Measurements from ENCODE around the gene GMDS. TPM values are rescaled to one million over a fixed set of nuclear protein-coding genes. Genes with fewer than 3 reads are reported as not detected.

The GMDS gene
- total RNA-seq, 1 donor from 2014 or later = 34.0 TPM

- peaks cover 19% of the 10 kb centered on the region for H3K4me1 Mint-ChIP-seq (ENCODE audit: low read depth)
- H3K27me3 Mint-ChIP-seq (ENCODE audit: low read depth) = no peaks in the 10 kb centered on the region
- DNase-seq (ENCODE audit: low spot score) = no peak
- no peak overlapping the region for H3K27ac Mint-ChIP-seq (ENCODE audit: unreplicated experiment)
- TF ChIP-seq CTCF (IDR thresholded peaks at IDR 0.05) = no peak
- H3K36me3 Mint-ChIP-seq (ENCODE audit: low read depth) = no peaks in the 10 kb centered on the region
- H3K9me3 Mint-ChIP-seq (ENCODE audit: low read depth) = peaks cover 8% of the 10 kb centered on the region
- no peak overlapping the region for H3K4me3 Mint-ChIP-seq (ENCODE audit: unreplicated experiment)
These were observed 63.2 kb downstream of the GMDS start for GRCh38 chr6:2182251-2182650.

DNA sequence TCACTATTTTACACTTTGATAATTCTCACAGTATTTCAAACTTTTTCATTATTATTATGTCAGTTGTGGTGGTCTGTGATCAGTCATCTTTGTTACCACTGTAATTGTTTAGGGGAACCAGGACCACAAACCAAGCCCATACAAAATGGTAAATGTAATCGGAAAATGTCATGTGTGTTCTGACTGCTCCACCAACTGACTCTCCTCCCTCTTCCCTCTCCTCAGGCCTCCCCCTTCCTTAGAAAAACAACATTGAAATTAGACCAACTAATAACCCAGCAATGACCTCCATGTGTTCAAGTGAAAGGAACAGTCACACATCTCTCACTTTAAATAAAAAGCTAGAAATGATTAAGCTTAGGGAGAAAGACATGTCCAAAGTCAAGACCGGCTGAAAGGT lies 63.8 kb downstream of the GMDS start:
- peaks cover 19% of the 10 kb centered on the region for H3K4me1 Mint-ChIP-seq (ENCODE audit: low read depth)
- H3K27me3 Mint-ChIP-seq (ENCODE audit: low read depth) = no peaks in the 10 kb centered on the region
- H3K9me3 Mint-ChIP-seq (ENCODE audit: low read depth) = peaks cover 10% of the 10 kb centered on the region
- no peak for DNase-seq (ENCODE audit: low spot score)
- TF ChIP-seq CTCF (IDR thresholded peaks at IDR 0.05) = no peak
- no peak overlapping the region for H3K4me3 Mint-ChIP-seq (ENCODE audit: unreplicated experiment)
- no peaks in the 10 kb centered on the region for H3K36me3 Mint-ChIP-seq (ENCODE audit: low read depth)
- no peak overlapping the region for H3K27ac Mint-ChIP-seq (ENCODE audit: unreplicated experiment)

DNA sequence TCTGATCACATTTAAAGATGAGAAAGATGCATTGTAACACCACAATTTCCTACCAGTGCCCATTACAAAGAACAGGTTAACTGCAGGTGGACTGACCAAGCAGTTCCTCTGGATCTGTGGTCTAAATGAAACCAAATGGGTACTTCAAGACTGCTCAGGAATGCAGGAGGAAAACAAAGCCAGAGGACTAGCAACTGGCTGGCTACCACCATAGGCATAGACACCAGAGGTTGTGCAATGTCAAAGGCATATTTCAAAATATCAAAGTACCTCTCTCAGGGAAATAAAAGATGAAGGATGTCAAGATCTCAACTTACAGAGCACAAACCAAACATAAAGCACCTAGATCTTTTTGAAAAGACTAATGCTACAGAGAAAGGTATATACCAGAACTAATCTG lies 65.5 kb downstream of the GMDS start:
- Mint-ChIP-seq H3K27ac (ENCODE audit: unreplicated experiment) (no peak overlapping the region), H3K4me1 (ENCODE audit: low read depth) (peaks cover 24% of the 10 kb centered on the region), H3K36me3 (ENCODE audit: low read depth) (no peaks in the 10 kb centered on the region), H3K9me3 (ENCODE audit: low read depth) (peaks cover 12% of the 10 kb centered on the region), H3K4me3 (ENCODE audit: unreplicated experiment) (no peak overlapping the region), H3K27me3 (ENCODE audit: low read depth) (no peaks in the 10 kb centered on the region)
- TF ChIP-seq CTCF (IDR thresholded peaks at IDR 0.05) = no peak
- no peak for DNase-seq (ENCODE audit: low spot score)

DNA sequence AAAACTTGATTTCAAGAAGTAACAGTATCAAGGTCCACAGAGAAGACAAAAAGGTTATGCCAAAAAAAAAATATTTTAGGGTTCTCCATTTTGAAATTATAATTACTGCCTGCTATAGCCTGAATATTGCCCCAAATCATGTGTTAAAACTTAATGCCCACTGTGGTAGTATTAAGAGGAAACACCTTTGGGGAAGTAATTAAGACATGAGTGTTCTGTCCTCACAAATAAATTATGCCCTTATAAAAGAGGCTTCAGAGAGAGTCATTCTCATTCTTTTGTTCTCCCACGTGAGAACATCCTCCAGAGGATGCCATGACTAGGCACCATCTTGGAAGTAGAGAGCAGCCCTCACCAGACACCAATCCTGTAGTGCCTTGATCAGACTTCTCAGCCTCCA lies 66.2 kb downstream of the GMDS start:
- Mint-ChIP-seq H3K4me3 (ENCODE audit: unreplicated experiment) (no peak overlapping the region), H3K4me1 (ENCODE audit: low read depth) (peaks cover 24% of the 10 kb centered on the region), H3K36me3 (ENCODE audit: low read depth) (no peaks in the 10 kb centered on the region), H3K27ac (ENCODE audit: unreplicated experiment) (no peak overlapping the region), H3K27me3 (ENCODE audit: low read depth) (no peaks in the 10 kb centered on the region), H3K9me3 (ENCODE audit: low read depth) (peaks cover 12% of the 10 kb centered on the region)
- no peak for DNase-seq (ENCODE audit: low spot score)
- no peak for TF ChIP-seq CTCF (IDR thresholded peaks at IDR 0.05)

GRCh38 chr6:2178125-2178524 lies 67.3 kb downstream of the GMDS start:
- no peaks in the 10 kb centered on the region for H3K36me3 Mint-ChIP-seq (ENCODE audit: low read depth)
- no peak overlapping the region for H3K27ac Mint-ChIP-seq (ENCODE audit: unreplicated experiment)

More at GRCh38 chr6:2178125-2178524, 67.3 kb downstream of the GMDS start:
- peaks cover 27% of the 10 kb centered on the region for H3K4me1 Mint-ChIP-seq (ENCODE audit: low read depth)
- peaks cover 12% of the 10 kb centered on the region for H3K9me3 Mint-ChIP-seq (ENCODE audit: low read depth)
- H3K4me3 Mint-ChIP-seq (ENCODE audit: unreplicated experiment) = no peak overlapping the region
- no peaks in the 10 kb centered on the region for H3K27me3 Mint-ChIP-seq (ENCODE audit: low read depth)
- no peak for DNase-seq (ENCODE audit: low spot score)
- TF ChIP-seq CTCF (IDR thresholded peaks at IDR 0.05) = no peak
